Ascending aorta (tissue), 2 donors: Measurements from ENCODE around the gene CSNK2A1. TPM values are rescaled to one million over a fixed set of nuclear protein-coding genes. Genes with fewer than 3 reads are reported as not detected.

Experiments
- DNase-seq, 2 donors: peaks; one replicate each; pipeline ENCODE4 v3.0.0-alpha.2; 2019; ENCODE audit warnings: low spot score in 2 of 2
- H3K27ac ChIP-seq, 2 donors: fragments of 200-600 bp; sonication (generic); one replicate each; pipeline ENCODE4 v1.5.1; 2016 to 2017; ENCODE audit warnings: mild to moderate bottlenecking in 1 of 2
- H3K27me3 ChIP-seq: fragments of 200-600 bp; sonication (generic); one replicate; pipeline ENCODE4 v1.5.1; 2017
- H3K36me3 ChIP-seq, 2 donors: fragments of 200-600 bp; sonication (generic); one replicate each; pipeline ENCODE4 v1.5.1; 2016
- H3K4me1 ChIP-seq, 2 donors: fragments of 200-600 bp; sonication (generic); one replicate each; pipeline ENCODE4 v1.5.1; 2016 to 2017; ENCODE audit warnings: mild to moderate bottlenecking in 1 of 2
- H3K4me3 ChIP-seq, 2 donors: fragments of 200-600 bp; sonication (generic); one replicate each; pipeline ENCODE4 v1.5.1; 2016 to 2017; ENCODE audit warnings: mild to moderate bottlenecking in 1 of 2
- H3K9me3 ChIP-seq, 2 donors: fragments of 200-600 bp; sonication (generic); one replicate each; pipeline ENCODE4 v1.5.1; 2016
- CTCF ChIP-seq, 3 experiments: fragments of 200-600 bp in 2 of 3; fragments of 450-650 bp in 1 of 3; sonication (generic) in 2 of 3; IDR thresholded peaks; one replicate each; pipeline ENCODE4 v1.5.1; 2016 to 2019; ENCODE audit warnings: antibody characterized with exemption in 3 of 3, mild to moderate bottlenecking in 1 of 3, moderate library complexity in 1 of 3
- intact Hi-C: fragments of 100-400 bp; cut with DNase I; formaldehyde crosslinking; loops from one replicate; pipeline ENCODE4 v1.15.1; 2023
- total RNA-seq: library from RNA; depleted of rRNA; stranded (reverse); fragments of >200 nt; gene quantifications from one replicate; pipeline ENCODE4 v1.1.0, GENCODE V29; 2016

CSNK2A1 gene
- total RNA-seq: 74.1 TPM

GRCh38 chr20:543369-544152, at the start of gene CSNK2A1:
Gene CSNK2A1, minus strand, starts transcription at chr20:543790. Its CDS starts 35,239 bp downstream, at chr20:508551.
- DNase-seq: peak; percentile 73 to 96
- Histone ChIP-seq H3K9me3 (no peaks in the 10 kb centered on the region), H3K36me3 (no peaks in the 10 kb centered on the region), H3K4me3 (peak within 1 kb of the TSS; percentile 78 to 93), H3K4me1 (peaks cover 5 to 25% of the 10 kb centered on the region in 2 donors), H3K27me3 (no peaks in the 10 kb centered on the region), H3K27ac (peak within 1 kb of the TSS; percentile 84 to 89)
- intact Hi-C loops: loop anchor here (1.0 to 10.0 kb wide), 10 partner anchors 81 to 1561 kb away; partner anchors contain the start of genes FAM110A, NRSN2, PSMF1 and RBCK1
- no peak for TF ChIP-seq CTCF (IDR thresholded peaks at IDR 0.05)

- no peaks in the 10 kb centered on the region for H3K27me3 ChIP-seq
- intact Hi-C loops: no loop called here
- H3K27ac ChIP-seq: no peak overlapping the region
- no peaks in the 10 kb centered on the region for H3K4me1 ChIP-seq
- DNase-seq: no peak
- no peak for TF ChIP-seq CTCF (IDR thresholded peaks at IDR 0.05)
- H3K4me3 ChIP-seq: no peak overlapping the region
- H3K36me3 ChIP-seq: no peaks in the 10 kb centered on the region
- no peaks in the 10 kb centered on the region for H3K9me3 ChIP-seq
Observed at GRCh38 chr20:592506-592905, 48.9 kb upstream of the CSNK2A1 start.

- Histone ChIP-seq H3K4me3 (no peak overlapping the region), H3K27me3 (no peaks in the 10 kb centered on the region), H3K9me3 (no peaks in the 10 kb centered on the region), H3K4me1 (no peaks in the 10 kb centered on the region), H3K27ac (no peak overlapping the region), H3K36me3 (no peaks in the 10 kb centered on the region)
- no peak for DNase-seq
- no peak for TF ChIP-seq CTCF (IDR thresholded peaks at IDR 0.05)
- intact Hi-C loops: no loop called here
Observed at GRCh38 chr20:591941-592340, 48.4 kb upstream of the CSNK2A1 start.

GRCh38 chr20:588932-589672, 45.5 kb upstream of the CSNK2A1 start:
- no peak for DNase-seq
- Histone ChIP-seq H3K4me3 (no peak overlapping the region), H3K36me3 (no peaks in the 10 kb centered on the region), H3K4me1 (no peaks in the 10 kb centered on the region), H3K27me3 (no peaks in the 10 kb centered on the region), H3K27ac (no peak overlapping the region), H3K9me3 (no peaks in the 10 kb centered on the region)
- intact Hi-C loops: no loop called here
- TF ChIP-seq CTCF (IDR thresholded peaks at IDR 0.05): no peak

GRCh38 chr20:588476-588875, 44.9 kb upstream of the CSNK2A1 start:
- no peak for TF ChIP-seq CTCF (IDR thresholded peaks at IDR 0.05)
- no peaks in the 10 kb centered on the region for H3K4me1 ChIP-seq
- H3K36me3 ChIP-seq: no peaks in the 10 kb centered on the region
- intact Hi-C loops: no loop called here
- no peak overlapping the region for H3K27ac ChIP-seq
- no peak overlapping the region for H3K4me3 ChIP-seq
- H3K9me3 ChIP-seq: no peaks in the 10 kb centered on the region
- DNase-seq: no peak
- no peaks in the 10 kb centered on the region for H3K27me3 ChIP-seq
